HFF-Myc (cell line): ENCODE data around the gene RAB13.

ENCODE experiments used
- DNase-seq: peaks from one replicate; pipeline ENCODE4 v3.0.0-alpha.2; 2011; ENCODE audit warnings: low read depth; ENCODE audit errors: extremely low read depth
- H3K4me3 ChIP-seq: replicated peaks from 2 replicates; pipeline ENCODE4 v1.5.1; 2011; ENCODE audit warnings: low read depth, mild to moderate bottlenecking, control low read depth, low read length
- CTCF ChIP-seq: IDR thresholded peaks from 2 replicates; pipeline ENCODE4 v1.5.1; 2012; ENCODE audit warnings: mild to moderate bottlenecking, low read depth, low read length, control low read depth; ENCODE audit errors: missing control alignments

The RAB13 gene

GRCh38 chr1:153956997-153957715 lies 29.0 kb downstream of the RAB13 start:
- TF ChIP-seq CTCF: no peak
- peak overlapping the region; percentile 93 for H3K4me3 ChIP-seq
- DNase-seq: no peak

DNA sequence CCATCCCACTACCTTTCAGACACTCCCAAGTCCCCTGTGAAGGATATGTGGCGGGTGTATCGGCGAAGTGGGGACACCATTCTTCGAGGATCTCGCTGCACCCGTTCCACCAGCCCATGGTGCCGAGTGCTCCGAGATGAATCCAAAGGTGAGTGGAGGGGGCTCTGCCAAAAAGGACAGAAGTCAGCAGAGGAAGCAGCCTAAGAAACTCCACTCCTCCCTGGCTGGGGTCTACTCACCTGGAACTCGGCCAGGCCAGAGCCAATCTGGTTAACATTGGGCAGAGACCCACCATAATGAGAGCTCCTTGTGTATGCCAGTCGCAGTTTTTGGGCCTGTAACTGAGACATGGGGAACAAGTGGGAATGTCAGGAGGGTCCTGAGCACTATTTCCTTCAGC lies 31.3 kb downstream of the RAB13 start:
- TF ChIP-seq CTCF: no peak
- no peak for DNase-seq
- H3K4me3 ChIP-seq: no peak overlapping the region

DNA sequence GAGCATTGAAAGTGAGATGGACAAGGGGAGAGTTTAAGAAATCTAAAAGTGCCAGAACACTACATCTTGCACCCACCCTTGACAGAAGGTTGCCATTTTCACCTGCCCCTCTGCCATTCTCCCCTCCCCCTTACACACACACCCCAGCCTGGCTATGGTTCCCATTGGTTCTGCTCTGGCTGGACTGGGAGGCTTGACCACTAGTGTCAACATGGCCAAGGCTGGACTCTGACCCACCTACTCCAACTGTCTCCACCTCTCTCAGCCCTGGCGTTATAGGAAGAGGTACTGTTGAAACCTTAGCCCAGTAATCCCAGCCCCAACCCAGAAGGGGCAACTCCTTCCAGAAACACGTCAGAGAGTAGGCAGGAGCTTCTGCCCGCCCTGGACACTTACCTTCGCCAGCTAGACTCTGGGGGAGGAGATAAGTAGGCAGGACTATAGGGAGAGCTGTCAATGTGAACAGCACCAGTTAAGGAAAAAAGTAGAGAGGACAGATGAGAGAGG lies 32.2 kb downstream of the RAB13 start:
- no peak for TF ChIP-seq CTCF
- no peak overlapping the region for H3K4me3 ChIP-seq
- no peak for DNase-seq

GRCh38 chr1:153951801-153952200 lies 34.3 kb downstream of the RAB13 start:
- no peak for DNase-seq
- TF ChIP-seq CTCF: no peak
- no peak overlapping the region for H3K4me3 ChIP-seq

- H3K4me3 ChIP-seq: no peak overlapping the region
- no peak for DNase-seq
- TF ChIP-seq CTCF: no peak
Observed at GRCh38 chr1:153951183-153951582, 35.0 kb downstream of the RAB13 start.

DNA sequence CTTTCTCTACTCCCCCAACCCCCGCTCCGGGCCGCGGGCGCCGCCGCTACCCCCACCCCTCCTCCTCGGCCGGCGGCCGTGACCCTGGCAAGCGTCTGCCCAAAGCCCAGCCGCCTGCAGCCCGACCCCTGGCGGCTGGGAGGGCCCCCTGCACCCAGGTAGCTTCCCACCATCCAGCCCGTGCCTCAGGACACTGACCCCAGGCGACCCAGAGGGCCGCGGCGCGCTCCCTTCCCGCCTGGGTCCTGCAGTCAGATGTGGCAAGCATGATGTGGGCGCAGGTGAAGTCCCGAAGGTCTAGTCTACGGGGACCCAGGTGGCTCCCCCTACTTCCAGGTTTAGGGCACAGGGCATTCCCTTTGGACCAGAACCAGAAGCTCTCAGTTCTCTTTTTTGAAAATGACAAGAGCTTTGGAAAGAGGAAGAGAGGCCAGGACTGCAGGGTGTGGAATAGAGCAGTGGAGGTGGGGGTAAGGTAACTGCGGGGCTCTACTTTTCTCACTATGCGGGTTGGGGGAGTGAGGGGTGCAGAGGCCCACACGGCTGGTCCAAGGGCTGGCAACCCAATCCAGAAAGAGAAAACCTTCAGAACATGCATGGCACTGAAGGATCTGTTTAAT lies 39.4 kb downstream of the RAB13 start, which contains the start of gene DENND4B:
DENND4B (minus strand) TSS at position 97 of the 620 bp plus-strand sequence. CDS start 2,344 bp downstream, outside the sequence.
- peak; percentile 88 for TF ChIP-seq CTCF
- H3K4me3 ChIP-seq: peak within 1 kb of the TSS; percentile 83
- DNase-seq: no peak
